PC-9 (cell line): Measurements from ENCODE around the gene ENTR1. TPM values are rescaled to one million over a fixed set of nuclear protein-coding genes. Genes with fewer than 3 reads are reported as not detected.
A peak's percentile ranks its signal among the peaks of the same experiment; 100 is the strongest.

Experiments used
- BruUV-seq: library from RNA; stranded (reverse); fragments of 400-500 nt; replicated peaks from 2 replicates; lab custom pipeline; 2021; lab: Mats Ljungman, UMichigan
- CTCF ChIA-PET: fragments of 300-600 bp; sonication (Branson Sonifier 250); formaldehyde crosslinking; loops from one replicate; lab custom pipeline; 2022; ENCODE audit warnings: antibody characterized with exemption; lab: Charles Lee
- POLR2A ChIA-PET: fragments of 300-600 bp; sonication (Branson Sonifier 250); formaldehyde crosslinking; loops from one replicate; lab custom pipeline; 2022; ENCODE audit warnings: antibody characterized with exemption; ENCODE audit not compliant: unreplicated experiment; lab: Charles Lee
- DNase-seq, 2 experiments: peaks; one replicate each; pipeline versions ENCODE4 v3.0.0 to v3.0.0-alpha.2; 2015 to 2022; ENCODE audit warnings: mixed read lengths in 1 of 2
- H2AFZ ChIP-seq: fragments of 200-600 bp; sonication (generic); 2 replicates; pipeline ENCODE4 v1.8.1; 2017; ENCODE audit warnings: antibody characterized with exemption
- H3F3A ChIP-seq: fragments of 200-600 bp; sonication (generic); 2 replicates; pipeline ENCODE4 v1.8.1; 2017; ENCODE audit warnings: antibody characterized with exemption, mild to moderate bottlenecking, low read depth; ENCODE audit not compliant: insufficient read depth
- H3K27ac ChIP-seq: fragments of 200-600 bp; sonication (generic); 2 replicates; pipeline ENCODE4 v1.6.1; 2016; ENCODE audit warnings: mixed run types
- H3K27me3 ChIP-seq: fragments of 200-600 bp; sonication (generic); 2 replicates; pipeline ENCODE4 v1.6.1; 2016; ENCODE audit warnings: low read depth, mixed run types; ENCODE audit not compliant: insufficient read depth
- H3K36me3 ChIP-seq: fragments of 200-600 bp; sonication (generic); 2 replicates; pipeline ENCODE4 v1.6.1; 2016; ENCODE audit warnings: low read depth, mixed run types
- H3K4me1 ChIP-seq: fragments of 200-600 bp; sonication (generic); replicated peaks from 2 replicates; pipeline ENCODE4 v1.6.1; 2016; ENCODE audit warnings: mixed run types; ENCODE audit not compliant: insufficient read depth
- H3K4me2 ChIP-seq: fragments of 200-600 bp; sonication (generic); 2 replicates; pipeline ENCODE4 v1.6.1; 2017; ENCODE audit warnings: mixed run types
- H3K4me3 ChIP-seq: fragments of 200-600 bp; sonication (generic); 2 replicates; pipeline ENCODE4 v1.6.1; 2016; ENCODE audit warnings: mixed run types
- H3K79me2 ChIP-seq: fragments of 200-600 bp; sonication (generic); 2 replicates; pipeline ENCODE4 v1.6.1; 2017; ENCODE audit warnings: low read depth, mixed run types
- H3K9me2 ChIP-seq: fragments of 200-600 bp; sonication (generic); 2 replicates; pipeline ENCODE4 v1.8.1; 2017; ENCODE audit warnings: mild to moderate bottlenecking; ENCODE audit not compliant: insufficient read depth
- H3K9me3 ChIP-seq: fragments of 200-600 bp; sonication (generic); 2 replicates; pipeline ENCODE4 v1.8.1; 2016; ENCODE audit warnings: low read depth; ENCODE audit not compliant: insufficient read depth
- H4K20me1 ChIP-seq: fragments of 200-600 bp; sonication (generic); 2 replicates; pipeline ENCODE4 v1.8.1; 2017; ENCODE audit not compliant: insufficient read depth
- CTCF ChIP-seq: fragments of 200-600 bp; sonication (generic); conservative IDR thresholded peaks from 2 replicates; pipeline ENCODE4 v1.6.1; 2017; ENCODE audit warnings: mixed run types, antibody characterized with exemption, mild to moderate bottlenecking, moderate library complexity
- EZH2 ChIP-seq: fragments of 200-600 bp; sonication (generic); IDR thresholded peaks from 2 replicates; pipeline ENCODE4 v1.8.0; 2017; ENCODE audit warnings: antibody characterized with exemption, low read depth
- intact Hi-C: fragments of 100-400 bp; cut with micrococcal nuclease; formaldehyde crosslinking; loops from one replicate; pipeline ENCODE4 v1.10.0; 2022; ENCODE audit not compliant: unreplicated experiment
- total RNA-seq: library from RNA; stranded (reverse); gene quantifications from 2 replicates; pipeline ENCODE4 v1.2.3, GENCODE V29; 2021

The ENTR1 gene
- total RNA-seq, 1 experiment from 2014 or later = 67.9 TPM

GRCh38 chr9:136372561-136373299 lies 37.7 kb downstream of the ENTR1 start:
- peaks cover 25% of the 10 kb centered on the region for H3K4me1 ChIP-seq
- TF ChIP-seq CTCF = peak; percentile 36
- TF ChIP-seq EZH2 = no peak
- no peak overlapping the region; the same call in 1 of the 2 replicates for H2AFZ ChIP-seq
- intact Hi-C loops = loop anchor here (2.0 to 5.0 kb wide), 2 partner anchors 34 to 60 kb away; no protein-coding TSS in a partner anchor
- peak overlapping the region; percentile 78 for H3K4me2 ChIP-seq
- H3K27ac ChIP-seq = peak overlapping the region; percentile 81
- ChIA-PET POLR2A (interaction anchor here (0.6 to 0.7 kb wide), 3 partner anchors 28 to 99 kb away, joined by 3 to 7 read pairs (median 3); no protein-coding TSS in a partner anchor), CTCF (interaction anchor here (0.6 to 1.4 kb wide), 3 partner anchors 10 to 108 kb away, joined by 4 to 5 read pairs (median 5); no protein-coding TSS in a partner anchor)
- peak; percentile 89 to 91 for DNase-seq
- no peaks in the 10 kb centered on the region for H3K36me3 ChIP-seq
- BruUV-seq = no TSS peak
- H4K20me1 ChIP-seq = no peaks in the 10 kb centered on the region
- no peaks in the 10 kb centered on the region for H3K9me2 ChIP-seq
- peaks cover 11% of the 10 kb centered on the region; the same call in 1 of the 2 replicates for H3F3A ChIP-seq
- no peaks in the 10 kb centered on the region for H3K9me3 ChIP-seq
- H3K79me2 ChIP-seq = no peaks in the 10 kb centered on the region
- H3K27me3 ChIP-seq = no peaks in the 10 kb centered on the region
- H3K4me3 ChIP-seq = peak overlapping the region; percentile 38; the same call in 1 of the 2 replicates

GRCh38 chr9:136372006-136372405 lies 38.4 kb downstream of the ENTR1 start:
- peak overlapping the region; percentile 38; the same call in 1 of the 2 replicates for H3K4me3 ChIP-seq
- ChIA-PET POLR2A (interaction anchor here (0.7 kb wide), 1 partner anchor 29 kb away, joined by 3 read pairs; no protein-coding TSS in a partner anchor), CTCF (interaction anchor here (0.5 to 1.4 kb wide), 4 partner anchors 9 to 233 kb away, joined by 4 to 5 read pairs (median 5); no protein-coding TSS in a partner anchor)
- H3K27me3 ChIP-seq = no peaks in the 10 kb centered on the region
- no TSS peak for BruUV-seq
- TF ChIP-seq CTCF (no peak), EZH2 (no peak)
- H3K9me3 ChIP-seq = no peaks in the 10 kb centered on the region
- intact Hi-C loops = loop anchor here (2.0 to 5.0 kb wide), 2 partner anchors 33 to 60 kb away; no protein-coding TSS in a partner anchor
- H3K4me1 ChIP-seq = peaks cover 25% of the 10 kb centered on the region
- peak overlapping the region; percentile 78 for H3K4me2 ChIP-seq
- peaks cover 11% of the 10 kb centered on the region; the same call in 1 of the 2 replicates for H3F3A ChIP-seq
- H2AFZ ChIP-seq = no peak overlapping the region
- H3K79me2 ChIP-seq = no peaks in the 10 kb centered on the region
- peak overlapping the region; percentile 35; the same call in 1 of the 2 replicates for H3K27ac ChIP-seq
- DNase-seq = no peak
- H3K9me2 ChIP-seq = no peaks in the 10 kb centered on the region
- no peaks in the 10 kb centered on the region for H4K20me1 ChIP-seq
- H3K36me3 ChIP-seq = no peaks in the 10 kb centered on the region

GRCh38 chr9:136371533-136371880 lies 38.9 kb downstream of the ENTR1 start:
- no peaks in the 10 kb centered on the region for H3K36me3 ChIP-seq
- H3K79me2 ChIP-seq = no peaks in the 10 kb centered on the region
- ChIA-PET CTCF (interaction anchor here (0.5 to 1.4 kb wide), 2 partner anchors 26 to 232 kb away, joined by 5 read pairs; no protein-coding TSS in a partner anchor), POLR2A (no interaction called here)
- no peak for DNase-seq
- TF ChIP-seq CTCF = no peak
- no peak for TF ChIP-seq EZH2
- H3F3A ChIP-seq = peaks cover 11% of the 10 kb centered on the region; the same call in 1 of the 2 replicates
- no peaks in the 10 kb centered on the region for H3K27me3 ChIP-seq
- no peak overlapping the region for H2AFZ ChIP-seq
- H4K20me1 ChIP-seq = no peaks in the 10 kb centered on the region
- BruUV-seq = no TSS peak
- H3K27ac ChIP-seq = no peak overlapping the region
- intact Hi-C loops = loop anchor here (5.0 kb wide), 1 partner anchor 59 kb away; no protein-coding TSS in a partner anchor
- H3K4me1 ChIP-seq = peaks cover 25% of the 10 kb centered on the region
- no peak overlapping the region for H3K4me3 ChIP-seq
- no peaks in the 10 kb centered on the region for H3K9me3 ChIP-seq
- no peaks in the 10 kb centered on the region for H3K9me2 ChIP-seq
- H3K4me2 ChIP-seq = no peak overlapping the region
